HK-2 (cell line): ENCODE data around the gene CAPN2.
A peak's percentile ranks its signal among the peaks of the same experiment; 100 is the strongest.

Experiments
- DNase-seq: peaks from one replicate; pipeline ENCODE4 v3.0.0-alpha.2; 2018; ENCODE audit not compliant: unreplicated experiment

The CAPN2 gene

GRCh38 chr1:223702735-223703667 is 9.3 kb upstream of the CAPN2 start:
- DNase-seq: peak; percentile 55

- no peak for DNase-seq
Observed at GRCh38 chr1:223703668-223704013, 8.7 kb upstream of the CAPN2 start.

GRCh38 chr1:223704921-223705878 is 7.1 kb upstream of the CAPN2 start:
- no peak for DNase-seq

- peak; percentile 57 for DNase-seq
Observed at GRCh38 chr1:223706077-223706973, 6.0 kb upstream of the CAPN2 start.

- DNase-seq: peak; percentile 90
Observed at GRCh38 chr1:223707256-223708000, 4.9 kb upstream of the CAPN2 start.

GRCh38 chr1:223708001-223708359 is 4.4 kb upstream of the CAPN2 start:
- no peak for DNase-seq

GRCh38 chr1:223708651-223709268 is 3.6 kb upstream of the CAPN2 start:
- no peak for DNase-seq

- DNase-seq: no peak
Observed at GRCh38 chr1:223709598-223709997, 2.7 kb upstream of the CAPN2 start.

- DNase-seq: no peak
Observed at GRCh38 chr1:223710179-223711133, 1.9 kb upstream of the CAPN2 start.

- no peak for DNase-seq
Observed at GRCh38 chr1:223711173-223711572, 1.2 kb upstream of the CAPN2 start.

- no peak for DNase-seq
Observed at GRCh38 chr1:223711747-223712193, 569 bp upstream of the CAPN2 start.

- peak; percentile 50 for DNase-seq
Observed at GRCh38 chr1:223712850-223713474, 623 bp downstream of the CAPN2 start.

GRCh38 chr1:223713546-223714420 is 1.4 kb downstream of the CAPN2 start:
- no peak for DNase-seq

GRCh38 chr1:223714421-223714724 is 2.0 kb downstream of the CAPN2 start:
- DNase-seq: no peak

- peak; percentile 84 for DNase-seq
Observed at GRCh38 chr1:223714849-223715603, 2.7 kb downstream of the CAPN2 start.

GRCh38 chr1:223715604-223716172 is 3.3 kb downstream of the CAPN2 start:
- no peak for DNase-seq
